Lung (tissue), 12 donors: Measurements from ENCODE around the gene MYBL2. TPM values are rescaled to one million over a fixed set of nuclear protein-coding genes. Genes with fewer than 3 reads are reported as not detected.
A peak's percentile ranks its signal among the peaks of the same experiment; 100 is the strongest.

Experiments used
- ATAC-seq: fragments of 200-7000 bp; cut with Tn5 transposase; one replicate; pipeline ENCODE4 v1.9.1; 2020; ENCODE audit warnings: moderate number of reproducible peaks; ENCODE audit not compliant: insufficient read depth, low FRiP score
- DNase-seq, 3 donors: peaks; one replicate each; pipeline ENCODE4 v3.0.0-alpha.2; 2013 to 2017
- H3K27ac ChIP-seq, 2 donors: one replicate each; pipeline ENCODE4 v1.5.1; 2013; ENCODE audit warnings: mild to moderate bottlenecking in 2 of 2, moderate library complexity in 2 of 2, control low read depth in 1 of 2, inconsistent platforms in 1 of 2, low read depth in 1 of 2, low read length in 1 of 2
- H3K27me3 ChIP-seq, 3 donors: one replicate each; pipeline ENCODE4 v1.5.1; 2013; ENCODE audit warnings: low read length in 2 of 3; ENCODE audit not compliant: control insufficient read depth in 3 of 3, insufficient read depth in 3 of 3
- H3K36me3 ChIP-seq, 4 donors: one replicate each; pipeline ENCODE4 v1.5.1; 2013; ENCODE audit warnings: low read length in 4 of 4, mild to moderate bottlenecking in 1 of 4, moderate library complexity in 1 of 4; ENCODE audit not compliant: control insufficient read depth in 4 of 4, insufficient read depth in 4 of 4
- H3K4me1 ChIP-seq, 5 donors: one replicate each; pipeline ENCODE4 v1.5.1; 2013; ENCODE audit warnings: low read length in 5 of 5, mild to moderate bottlenecking in 2 of 5, moderate library complexity in 1 of 5; ENCODE audit not compliant: control insufficient read depth in 5 of 5, insufficient read depth in 5 of 5
- H3K4me3 ChIP-seq: one replicate; pipeline ENCODE4 v1.5.1; 2013; ENCODE audit warnings: mild to moderate bottlenecking, control low read depth, moderate library complexity
- H3K9ac ChIP-seq, 2 donors: one replicate each; pipeline ENCODE4 v1.5.1; 2013; ENCODE audit warnings: low read length in 2 of 2, control low read depth in 1 of 2; ENCODE audit not compliant: insufficient read depth in 1 of 2
- H3K9me3 ChIP-seq, 4 donors: one replicate each; pipeline ENCODE4 v1.5.1; 2013; ENCODE audit warnings: low read length in 3 of 4, mild to moderate bottlenecking in 1 of 4, moderate library complexity in 1 of 4; ENCODE audit not compliant: control insufficient read depth in 4 of 4, insufficient read depth in 3 of 4
- WGBS, 2 donors: extraction: QIAGEN DNeasy Blood & Tissue Kit; methylation state at CpG; one replicate each; pipeline ENCODE4 v1.1.7; 2013; 5-methylcytosine and 5-hydroxymethylcytosine counted together
- polyA plus RNA-seq, 2 donors: library from polyadenylated mRNA; stranded (reverse); fragments of 200-250 nt; gene quantifications; one replicate each; pipeline ENCODE4 v1.2.1, GENCODE V29; 2013
- total RNA-seq, 2 donors: library from RNA; depleted of rRNA in 1 of 2; stranded (reverse); fragments of >200 nt in 1 of 2; gene quantifications; one replicate each; pipeline ENCODE4 v1.2.1, GENCODE V29; 2014 to 2021
- TF ChIP-seq, protein P1 (sequence below): IDR thresholded peaks from 2 replicates; pipeline ENCODE4 v1.5.1; 2012; ENCODE audit warnings: mild to moderate bottlenecking; ENCODE audit errors: control extremely low read depth, extremely low read depth
- donor health status: control.
- donor health status: control.
- donor health status: Bipolar disorder and iron deficiency.
- donor health status: healthy.
- donor health status: DM: yes; HTN: yes; CAD: no.

Gene MYBL2
- total and polyA plus RNA-seq, 4 donors, result 2.1 to 4.7 (median 3.3) TPM

DNA sequence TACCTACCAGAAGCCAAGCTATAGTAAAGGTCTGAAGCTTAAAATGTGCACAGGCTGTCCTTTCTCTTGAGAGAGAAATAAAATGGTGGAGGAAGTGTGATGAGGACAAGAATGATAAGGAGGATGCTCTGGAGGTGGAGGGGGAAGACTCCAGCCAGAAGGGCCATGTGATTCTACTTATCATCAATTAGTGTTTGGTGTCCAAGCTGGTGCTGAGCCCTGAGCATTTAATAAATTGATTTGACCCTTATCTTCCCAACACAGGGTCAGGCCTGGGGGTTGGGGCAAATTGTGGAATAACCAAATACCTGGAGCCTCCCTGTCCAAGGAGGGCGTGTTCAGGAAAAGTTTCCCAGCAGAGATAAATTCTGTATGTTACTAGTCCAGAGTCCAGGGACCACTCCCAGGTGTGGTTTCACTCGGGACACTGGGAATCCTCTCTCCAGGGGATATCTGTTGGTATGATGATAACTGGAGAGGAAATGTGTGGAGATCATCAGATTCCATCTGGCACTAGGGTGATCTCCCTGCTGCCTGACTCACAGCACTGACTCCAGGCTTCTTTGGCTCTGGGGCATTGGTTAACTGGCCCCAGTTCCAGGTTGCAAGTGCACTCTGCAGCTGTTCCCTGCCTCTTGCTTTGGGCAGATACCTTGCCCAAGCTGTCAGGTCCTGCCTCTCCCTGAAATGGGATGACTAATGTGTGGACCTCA is 3.8 kb upstream of the MYBL2 start:
- no peak for DNase-seq
- ATAC-seq, result no peak
- no peaks in the 10 kb centered on the region for H3K36me3 ChIP-seq
- H3K27ac ChIP-seq, result no peak overlapping the region
- WGBS, 2 donors, result 61 to 78% methylated on average over 2 of the region's 2 CpGs
- H3K4me3 ChIP-seq, result no peak overlapping the region
- TF ChIP-seq, protein P1, sequence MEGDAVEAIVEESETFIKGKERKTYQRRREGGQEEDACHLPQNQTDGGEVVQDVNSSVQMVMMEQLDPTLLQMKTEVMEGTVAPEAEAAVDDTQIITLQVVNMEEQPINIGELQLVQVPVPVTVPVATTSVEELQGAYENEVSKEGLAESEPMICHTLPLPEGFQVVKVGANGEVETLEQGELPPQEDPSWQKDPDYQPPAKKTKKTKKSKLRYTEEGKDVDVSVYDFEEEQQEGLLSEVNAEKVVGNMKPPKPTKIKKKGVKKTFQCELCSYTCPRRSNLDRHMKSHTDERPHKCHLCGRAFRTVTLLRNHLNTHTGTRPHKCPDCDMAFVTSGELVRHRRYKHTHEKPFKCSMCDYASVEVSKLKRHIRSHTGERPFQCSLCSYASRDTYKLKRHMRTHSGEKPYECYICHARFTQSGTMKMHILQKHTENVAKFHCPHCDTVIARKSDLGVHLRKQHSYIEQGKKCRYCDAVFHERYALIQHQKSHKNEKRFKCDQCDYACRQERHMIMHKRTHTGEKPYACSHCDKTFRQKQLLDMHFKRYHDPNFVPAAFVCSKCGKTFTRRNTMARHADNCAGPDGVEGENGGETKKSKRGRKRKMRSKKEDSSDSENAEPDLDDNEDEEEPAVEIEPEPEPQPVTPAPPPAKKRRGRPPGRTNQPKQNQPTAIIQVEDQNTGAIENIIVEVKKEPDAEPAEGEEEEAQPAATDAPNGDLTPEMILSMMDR, result no peak
- peaks cover 0 to 7% (median 5%) of the 10 kb centered on the region in 5 donors for H3K4me1 ChIP-seq
- peaks cover 0 to 3% (median 2%) of the 10 kb centered on the region in 3 donors for H3K27me3 ChIP-seq
- H3K9me3 ChIP-seq, result no peaks in the 10 kb centered on the region
- H3K9ac ChIP-seq, result no peak overlapping the region

- ATAC-seq, result no peak
- TF ChIP-seq, protein P1, result no peak
- Histone ChIP-seq H3K4me1 (peaks cover 0 to 7% (median 5%) of the 10 kb centered on the region in 5 donors), H3K36me3 (no peaks in the 10 kb centered on the region), H3K9ac (no peak overlapping the region), H3K9me3 (no peaks in the 10 kb centered on the region), H3K4me3 (no peak overlapping the region), H3K27me3 (peaks cover 0 to 3% (median 2%) of the 10 kb centered on the region in 3 donors), H3K27ac (no peak overlapping the region)
- 76 to 80% methylated on average over 6 of the region's 6 CpGs for WGBS, 2 donors
- no peak for DNase-seq
These were observed 1.3 kb upstream of the MYBL2 start for GRCh38 chr20:43665466-43666176.

GRCh38 chr20:43667341-43668132 is 623 bp downstream of the MYBL2 start:
- ATAC-seq (no peak), DNase-seq (peak; percentile 49 to 64 (median 56))
- H3K9ac ChIP-seq, result peak overlapping the region in 1 of 2 donors; percentile 55
- WGBS, 2 donors, result 5 to 8% methylated on average over 33 to 34 of the region's 34 CpGs
- H3K27me3 ChIP-seq, result peaks cover 0 to 3% (median 2%) of the 10 kb centered on the region in 3 donors
- H3K9me3 ChIP-seq, result no peaks in the 10 kb centered on the region
- H3K4me3 ChIP-seq, result no peak overlapping the region
- H3K4me1 ChIP-seq, result peaks cover 0 to 7% (median 5%) of the 10 kb centered on the region in 5 donors
- no peak overlapping the region for H3K27ac ChIP-seq
- H3K36me3 ChIP-seq, result no peaks in the 10 kb centered on the region
- TF ChIP-seq, protein P1, result no peak
